MM.1S (cell line): ENCODE data around the gene FHIT.
"Not testable (repeated sequence)": the region's sequence is repeated elsewhere in the genome, so short reads cannot be mapped to it uniquely, and the experiment has no call there.

ENCODE experiments used
- DNase-seq: peaks from one replicate; pipeline ENCODE4 v3.0.0-alpha.2; 2015
- H2AFZ ChIP-seq: fragments of 300-600 bp; sonication (generic); 2 replicates; pipeline ENCODE4 v1.6.0; 2016; ENCODE audit warnings: antibody characterized with exemption, low read length
- H3F3A ChIP-seq: fragments of 300-600 bp; sonication (generic); 2 replicates; pipeline ENCODE4 v1.6.1; 2016; ENCODE audit warnings: mild to moderate bottlenecking, antibody characterized with exemption, low read length, moderate library complexity, mixed read lengths; ENCODE audit not compliant: insufficient read depth
- H3K27ac ChIP-seq: fragments of 300-600 bp; sonication (generic); 2 replicates; pipeline ENCODE4 v1.5.1; 2016; ENCODE audit warnings: mild to moderate bottlenecking, low read length
- H3K27me3 ChIP-seq: fragments of 300-600 bp; sonication (generic); replicated peaks from 2 replicates; pipeline ENCODE4 v1.6.0; 2016; ENCODE audit warnings: low read length; ENCODE audit not compliant: insufficient read depth
- H3K36me3 ChIP-seq: fragments of 300-600 bp; sonication (generic); replicated peaks from 2 replicates; pipeline ENCODE4 v1.6.1; 2016; ENCODE audit warnings: mild to moderate bottlenecking, low read length, mixed read lengths; ENCODE audit not compliant: insufficient read depth
- H3K4me1 ChIP-seq: fragments of 300-600 bp; sonication (generic); 2 replicates; pipeline ENCODE4 v1.6.1; 2016; ENCODE audit warnings: low read length, mixed read lengths
- H3K4me2 ChIP-seq: fragments of 300-600 bp; sonication (generic); 2 replicates; pipeline ENCODE4 v1.6.0; 2016; ENCODE audit warnings: low read depth, low read length
- H3K4me3 ChIP-seq: fragments of 300-600 bp; sonication (generic); 2 replicates; pipeline ENCODE4 v1.5.1; 2016; ENCODE audit warnings: low read length, mixed read lengths
- H3K79me2 ChIP-seq: fragments of 300-600 bp; sonication (generic); 2 replicates; pipeline ENCODE4 v1.6.1; 2016; ENCODE audit warnings: mixed run types, low read length, mixed read lengths
- H3K9ac ChIP-seq: fragments of 300-600 bp; sonication (generic); 2 replicates; pipeline ENCODE4 v1.6.1; 2016; ENCODE audit warnings: low read length, mixed read lengths
- H3K9me2 ChIP-seq: fragments of 300-600 bp; sonication (generic); replicated peaks from 2 replicates; pipeline ENCODE4 v1.6.1; 2016; ENCODE audit warnings: mild to moderate bottlenecking, low read length, mixed read lengths; ENCODE audit not compliant: insufficient read depth
- H3K9me3 ChIP-seq: fragments of 300-600 bp; sonication (generic); replicated peaks from 2 replicates; pipeline ENCODE4 v1.6.1; 2016; ENCODE audit warnings: mild to moderate bottlenecking, low read length, mixed read lengths; ENCODE audit not compliant: insufficient read depth
- H4K20me1 ChIP-seq: fragments of 300-600 bp; sonication (generic); 2 replicates; pipeline ENCODE4 v1.6.1; 2016; ENCODE audit warnings: mild to moderate bottlenecking, low read length, moderate library complexity, mixed read lengths; ENCODE audit not compliant: insufficient read depth
- CTCF ChIP-seq: fragments of 300-600 bp; sonication (generic); IDR thresholded peaks from 2 replicates; pipeline ENCODE4 v1.5.1; 2016; ENCODE audit warnings: antibody characterized with exemption, low read length, mixed read lengths
- EZH2 ChIP-seq: fragments of 300-600 bp; sonication (generic); optimal IDR thresholded peaks from 2 replicates; pipeline ENCODE3; 2017; ENCODE audit warnings: low read depth, mild to moderate bottlenecking, antibody characterized with exemption, low read length, mixed read lengths
- EZH2phosphoT487 ChIP-seq: fragments of 300-600 bp; sonication (generic); IDR thresholded peaks from 2 replicates; pipeline ENCODE4 v1.6.1; 2018; ENCODE audit warnings: antibody characterized with exemption, low read length

The FHIT gene

GRCh38 chr3:60992395-60992794 lies 258.9 kb downstream of the FHIT start:
- no peaks in the 10 kb centered on the region for H3K9me3 ChIP-seq
- no peaks in the 10 kb centered on the region for H3F3A ChIP-seq
- no peak for TF ChIP-seq CTCF
- no peak for TF ChIP-seq EZH2
- no peak for TF ChIP-seq EZH2phosphoT487

GRCh38 chr3:60990442-60990730 lies 260.9 kb downstream of the FHIT start:
- Histone ChIP-seq H3K79me2 (no peaks in the 10 kb centered on the region), H3K4me2 (no peak overlapping the region), H3K9me2 (no peaks in the 10 kb centered on the region), H2AFZ (no peak overlapping the region), H3K36me3 (no peaks in the 10 kb centered on the region), H3K9ac (no peak overlapping the region), H3K9me3 (no peaks in the 10 kb centered on the region), H3F3A (no peaks in the 10 kb centered on the region), H4K20me1 (no peaks in the 10 kb centered on the region), H3K4me1 (no peaks in the 10 kb centered on the region), H3K27me3 (no peaks in the 10 kb centered on the region), H3K27ac (no peak overlapping the region), H3K4me3 (no peak overlapping the region)
- TF ChIP-seq CTCF (no peak), EZH2phosphoT487 (no peak), EZH2 (no peak)
- DNase-seq: no peak

More at GRCh38 chr3:60992395-60992794, 258.9 kb downstream of the FHIT start:
- Histone ChIP-seq H3K79me2 (no peaks in the 10 kb centered on the region), H3K27ac (no peak overlapping the region), H3K27me3 (no peaks in the 10 kb centered on the region), H3K9me2 (no peaks in the 10 kb centered on the region), H2AFZ (no peak overlapping the region), H3K4me3 (no peak overlapping the region), H3K36me3 (no peaks in the 10 kb centered on the region), H3K4me1 (no peaks in the 10 kb centered on the region), H3K4me2 (no peak overlapping the region), H3K9ac (no peak overlapping the region), H4K20me1 (no peaks in the 10 kb centered on the region)
- DNase-seq: no peak

GRCh38 chr3:60989626-60990441 lies 261.4 kb downstream of the FHIT start:
- no peaks in the 10 kb centered on the region for H3K9me2 ChIP-seq
- no peaks in the 10 kb centered on the region for H3F3A ChIP-seq
- DNase-seq: no peak
- no peak overlapping the region for H3K27ac ChIP-seq
- H3K79me2 ChIP-seq: no peaks in the 10 kb centered on the region
- no peak overlapping the region for H2AFZ ChIP-seq
- H3K27me3 ChIP-seq: no peaks in the 10 kb centered on the region
- no peak overlapping the region for H3K9ac ChIP-seq
- no peaks in the 10 kb centered on the region for H3K9me3 ChIP-seq
- no peaks in the 10 kb centered on the region for H3K36me3 ChIP-seq
- H3K4me3 ChIP-seq: no peak overlapping the region
- no peaks in the 10 kb centered on the region for H3K4me1 ChIP-seq
- no peaks in the 10 kb centered on the region for H4K20me1 ChIP-seq
- H3K4me2 ChIP-seq: no peak overlapping the region
- TF ChIP-seq EZH2: no peak
- no peak for TF ChIP-seq CTCF
- TF ChIP-seq EZH2phosphoT487: no peak

GRCh38 chr3:60987191-60987590 lies 264.1 kb downstream of the FHIT start:
- H3K9me3 ChIP-seq, H3K27me3 ChIP-seq, H4K20me1 ChIP-seq, H3K4me1 ChIP-seq, H3K27ac ChIP-seq, H2AFZ ChIP-seq, DNase-seq, H3K9me2 ChIP-seq, H3K79me2 ChIP-seq, H3K9ac ChIP-seq, H3K36me3 ChIP-seq, H3K4me2 ChIP-seq, H3F3A ChIP-seq, H3K4me3 ChIP-seq: not testable (repeated sequence)
